PFSK-1 (cell line): ENCODE results near the gene PPP1R15A.

Experiments
- POLR2AphosphoS5 ChIP-seq: IDR thresholded peaks from 2 replicates; pipeline ENCODE4 v1.6.1; 2012; ENCODE audit warnings: low read depth, mild to moderate bottlenecking, control low read depth, low read length, moderate library complexity
- SIN3A ChIP-seq: IDR thresholded peaks from 2 replicates; pipeline ENCODE4 v1.6.1; 2012; ENCODE audit warnings: mild to moderate bottlenecking, low read length, moderate library complexity, borderline replicate concordance; ENCODE audit not compliant: insufficient read depth
- TAF1 ChIP-seq: IDR thresholded peaks from 2 replicates; pipeline ENCODE4 v1.6.1; 2012; ENCODE audit warnings: low read length, control low read depth, borderline replicate concordance; ENCODE audit not compliant: insufficient read depth

DNA sequence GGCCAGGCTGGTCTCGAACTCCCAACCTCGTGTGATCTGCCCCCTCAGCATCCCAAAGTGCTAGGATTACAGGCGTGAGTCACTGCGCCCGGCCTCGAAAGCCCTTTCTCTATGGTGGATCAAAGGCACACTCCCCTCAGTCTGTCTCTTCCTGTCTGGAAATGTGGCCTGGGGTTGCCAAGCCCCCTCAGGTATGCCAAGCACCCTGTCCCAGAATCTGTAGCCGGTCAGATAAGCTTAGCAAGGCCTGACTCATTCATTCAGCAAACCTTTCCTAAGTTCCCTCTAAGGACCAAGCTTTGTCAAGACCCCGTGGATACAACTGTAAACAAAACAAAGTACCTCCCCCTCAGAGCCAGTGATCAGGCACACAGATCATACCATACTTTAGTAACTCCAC, 42.0 kb downstream of the PPP1R15A start:
- no peak for TF ChIP-seq TAF1
- no peak for TF ChIP-seq POLR2AphosphoS5
- TF ChIP-seq SIN3A: no peak
